Hepatocyte (in vitro differentiated cells): ENCODE measurements around the gene CLASRP.

ENCODE experiments used
- EZH2 ChIP-seq: fragments of 200-600 bp; sonication (generic); IDR thresholded peaks from 2 replicates; pipeline ENCODE4 v1.6.1; 2016; ENCODE audit warnings: antibody characterized with exemption, mild to moderate bottlenecking, borderline replicate concordance
- TF ChIP-seq, protein P1 (sequence below): fragments of 200-600 bp; sonication (generic); IDR thresholded peaks from 2 replicates; pipeline ENCODE4 v1.5.1; 2016; ENCODE audit warnings: antibody characterized with exemption, mild to moderate bottlenecking; ENCODE audit not compliant: poor library complexity

DNA sequence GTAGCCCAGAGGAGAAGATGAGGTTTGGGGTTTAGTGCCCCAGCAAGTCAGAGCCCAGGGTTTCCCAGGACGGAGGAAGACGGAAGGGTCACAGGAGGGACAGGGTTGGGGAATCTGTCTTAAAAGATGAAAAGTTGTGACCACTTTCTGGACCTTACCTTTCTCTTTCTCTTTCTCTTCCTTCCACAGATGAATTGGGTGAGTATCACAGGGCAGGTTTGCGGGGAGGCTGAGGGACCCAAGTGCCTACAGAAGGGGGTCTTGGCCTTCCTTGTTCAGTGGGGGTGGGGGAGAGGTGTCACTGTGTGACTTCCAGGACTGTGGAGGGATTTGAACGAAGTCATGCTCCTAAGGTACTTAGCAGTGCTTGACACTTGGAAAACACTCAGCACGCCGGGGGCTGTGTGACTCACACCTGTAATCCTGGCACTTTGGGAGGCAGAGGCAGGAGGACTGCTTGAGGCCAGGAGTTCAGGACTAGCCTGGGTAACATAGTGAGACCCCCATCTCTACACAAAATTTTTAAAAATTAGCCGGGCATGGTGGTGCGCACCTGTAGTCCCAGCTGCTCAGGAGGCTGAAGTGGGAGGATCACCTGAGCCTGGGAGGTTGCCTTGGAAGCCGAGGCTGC, 29.1 kb upstream of the CLASRP start:
- TF ChIP-seq, protein P1, sequence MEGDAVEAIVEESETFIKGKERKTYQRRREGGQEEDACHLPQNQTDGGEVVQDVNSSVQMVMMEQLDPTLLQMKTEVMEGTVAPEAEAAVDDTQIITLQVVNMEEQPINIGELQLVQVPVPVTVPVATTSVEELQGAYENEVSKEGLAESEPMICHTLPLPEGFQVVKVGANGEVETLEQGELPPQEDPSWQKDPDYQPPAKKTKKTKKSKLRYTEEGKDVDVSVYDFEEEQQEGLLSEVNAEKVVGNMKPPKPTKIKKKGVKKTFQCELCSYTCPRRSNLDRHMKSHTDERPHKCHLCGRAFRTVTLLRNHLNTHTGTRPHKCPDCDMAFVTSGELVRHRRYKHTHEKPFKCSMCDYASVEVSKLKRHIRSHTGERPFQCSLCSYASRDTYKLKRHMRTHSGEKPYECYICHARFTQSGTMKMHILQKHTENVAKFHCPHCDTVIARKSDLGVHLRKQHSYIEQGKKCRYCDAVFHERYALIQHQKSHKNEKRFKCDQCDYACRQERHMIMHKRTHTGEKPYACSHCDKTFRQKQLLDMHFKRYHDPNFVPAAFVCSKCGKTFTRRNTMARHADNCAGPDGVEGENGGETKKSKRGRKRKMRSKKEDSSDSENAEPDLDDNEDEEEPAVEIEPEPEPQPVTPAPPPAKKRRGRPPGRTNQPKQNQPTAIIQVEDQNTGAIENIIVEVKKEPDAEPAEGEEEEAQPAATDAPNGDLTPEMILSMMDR, result no peak
- no peak for TF ChIP-seq EZH2
